ENCODE results near the gene DGKG.

DNA sequence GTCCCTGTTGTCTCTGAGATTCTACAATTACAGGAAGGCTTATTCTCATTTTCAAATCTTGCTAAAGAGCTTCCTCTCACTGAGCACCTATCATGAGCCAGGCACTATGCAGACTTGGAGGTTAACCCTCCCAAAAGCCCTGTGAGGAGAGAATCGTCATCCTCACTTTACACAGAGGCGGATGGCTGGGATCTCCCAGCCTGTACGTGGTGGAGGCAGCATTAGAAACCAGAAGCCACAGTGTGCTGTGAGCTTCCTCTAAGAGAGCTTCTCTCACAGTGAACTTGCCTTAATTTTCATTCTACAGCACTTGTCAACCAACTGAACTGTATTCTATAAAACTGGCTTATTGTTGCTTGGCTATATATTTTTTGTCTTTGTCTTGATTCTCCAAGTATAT is 6.1 kb upstream of the DGKG start:
- TF ChIP-seq, protein P1, sequence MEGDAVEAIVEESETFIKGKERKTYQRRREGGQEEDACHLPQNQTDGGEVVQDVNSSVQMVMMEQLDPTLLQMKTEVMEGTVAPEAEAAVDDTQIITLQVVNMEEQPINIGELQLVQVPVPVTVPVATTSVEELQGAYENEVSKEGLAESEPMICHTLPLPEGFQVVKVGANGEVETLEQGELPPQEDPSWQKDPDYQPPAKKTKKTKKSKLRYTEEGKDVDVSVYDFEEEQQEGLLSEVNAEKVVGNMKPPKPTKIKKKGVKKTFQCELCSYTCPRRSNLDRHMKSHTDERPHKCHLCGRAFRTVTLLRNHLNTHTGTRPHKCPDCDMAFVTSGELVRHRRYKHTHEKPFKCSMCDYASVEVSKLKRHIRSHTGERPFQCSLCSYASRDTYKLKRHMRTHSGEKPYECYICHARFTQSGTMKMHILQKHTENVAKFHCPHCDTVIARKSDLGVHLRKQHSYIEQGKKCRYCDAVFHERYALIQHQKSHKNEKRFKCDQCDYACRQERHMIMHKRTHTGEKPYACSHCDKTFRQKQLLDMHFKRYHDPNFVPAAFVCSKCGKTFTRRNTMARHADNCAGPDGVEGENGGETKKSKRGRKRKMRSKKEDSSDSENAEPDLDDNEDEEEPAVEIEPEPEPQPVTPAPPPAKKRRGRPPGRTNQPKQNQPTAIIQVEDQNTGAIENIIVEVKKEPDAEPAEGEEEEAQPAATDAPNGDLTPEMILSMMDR (IDR thresholded peaks at IDR 0.05), result no peak
- TF ChIP-seq POLR2A (IDR thresholded peaks at IDR 0.05), result no peak

Measured in Peyer's patch (tissue), 4 donors.